Upper lobe of right lung (tissue), 1 donor: Measurements from ENCODE around the gene UBE2E1. TPM values are rescaled to one million over a fixed set of nuclear protein-coding genes. Genes with fewer than 3 reads are reported as not detected.
A peak's percentile ranks its signal among the peaks of the same experiment; 100 is the strongest.

Source experiments
- ATAC-seq: fragments of 200-7000 bp; cut with Tn5 transposase; one replicate; pipeline ENCODE4 v1.9.1; 2020; ENCODE audit warnings: mild to moderate bottlenecking, moderate library complexity
- DNase-seq: peaks from one replicate; pipeline ENCODE4 v3.0.0-alpha.2; 2020
- H3K27ac ChIP-seq: fragments of 200-600 bp; one replicate; pipeline ENCODE4 v1.8.0; 2022
- H3K27me3 ChIP-seq: fragments of 200-600 bp; one replicate; pipeline ENCODE4 v1.8.0; 2022; ENCODE audit warnings: mild to moderate bottlenecking
- H3K36me3 ChIP-seq: fragments of 200-600 bp; one replicate; pipeline ENCODE4 v1.8.0; 2022
- H3K4me1 ChIP-seq: fragments of 200-600 bp; one replicate; pipeline ENCODE4 v1.8.0; 2022
- H3K4me3 ChIP-seq: fragments of 200-600 bp; one replicate; pipeline ENCODE4 v1.8.0; 2022; ENCODE audit warnings: mild to moderate bottlenecking
- H3K9me3 ChIP-seq: fragments of 200-600 bp; one replicate; pipeline ENCODE4 v1.8.0; 2022
- CTCF ChIP-seq: fragments of 200-600 bp; IDR thresholded peaks from one replicate; pipeline ENCODE4 v1.8.0; 2022; ENCODE audit warnings: antibody characterized with exemption
- intact Hi-C: fragments of 100-400 bp; cut with DNase I; formaldehyde crosslinking; loops from one replicate; pipeline ENCODE4 v1.11.0; 2022
- total RNA-seq: library from RNA; stranded (reverse); fragmentation: NEBNext Ultra II Directional; extraction: Animal tissue kit (Norgen Biotek cat#: 25700); gene quantifications from one replicate; pipeline ENCODE4 v1.2.1, GENCODE V29; 2021
- donor health status: DM: no; HTN: yes; CAD: no; lungs with severe emphysema.

The UBE2E1 gene
- total RNA-seq, 1 donor from 2014 or later = 89.8 TPM

DNA sequence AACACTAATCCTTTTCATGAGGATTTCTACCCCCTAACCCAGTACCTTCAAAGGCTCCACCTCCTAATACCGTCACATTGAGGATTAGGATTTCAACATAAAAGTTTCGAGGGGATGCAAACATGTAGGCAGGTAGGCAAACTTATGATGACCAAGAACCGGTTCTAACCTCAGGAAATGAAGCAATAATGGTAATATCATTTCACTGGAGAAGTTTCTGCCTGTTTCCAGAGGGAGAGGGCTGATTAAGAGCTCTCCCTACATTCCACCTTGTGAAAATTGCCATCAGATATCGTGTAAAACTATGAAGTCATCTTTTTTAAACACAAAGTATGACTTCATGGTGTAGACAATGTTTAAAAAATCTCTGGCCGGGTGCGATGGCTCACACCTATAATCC lies 79.5 kb downstream of the UBE2E1 start:
- intact Hi-C loops = no loop called here
- Histone ChIP-seq H3K27me3 (no peaks in the 10 kb centered on the region), H3K36me3 (peaks cover 9% of the 10 kb centered on the region), H3K4me3 (no peak overlapping the region), H3K27ac (no peak overlapping the region), H3K9me3 (no peaks in the 10 kb centered on the region), H3K4me1 (peaks cover 8% of the 10 kb centered on the region)
- no peak for DNase-seq
- ATAC-seq = peak; percentile 62
- no peak for TF ChIP-seq CTCF

DNA sequence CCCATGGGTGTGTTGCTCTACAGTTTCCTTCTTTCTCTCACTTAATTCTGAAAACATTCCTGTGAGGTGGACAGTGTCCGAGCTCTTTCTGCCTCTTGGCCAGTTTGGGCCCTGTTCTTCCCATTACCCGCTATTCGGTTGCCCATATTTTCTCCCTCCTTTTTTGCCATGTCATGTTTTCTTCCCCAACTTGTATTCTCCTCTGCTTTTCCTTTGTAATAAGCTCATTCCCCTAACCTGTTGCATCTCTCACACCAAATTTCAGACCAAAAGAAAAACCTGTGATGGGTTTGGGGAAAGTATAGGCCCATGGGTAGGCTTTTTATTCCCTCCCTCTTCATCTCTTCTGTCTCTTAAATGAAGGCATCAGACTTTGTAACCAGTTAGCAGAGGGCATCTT lies 80.6 kb downstream of the UBE2E1 start:
- no peak overlapping the region for H3K4me3 ChIP-seq
- no peaks in the 10 kb centered on the region for H3K4me1 ChIP-seq
- H3K27ac ChIP-seq = no peak overlapping the region
- ATAC-seq (no peak), DNase-seq (no peak)
- H3K36me3 ChIP-seq = peaks cover 13% of the 10 kb centered on the region
- H3K27me3 ChIP-seq = no peaks in the 10 kb centered on the region
- TF ChIP-seq CTCF = no peak
- intact Hi-C loops = no loop called here
- H3K9me3 ChIP-seq = no peaks in the 10 kb centered on the region

GRCh38 chr3:23888617-23889228 lies 83.0 kb downstream of the UBE2E1 start:
- Histone ChIP-seq H3K27ac (no peak overlapping the region), H3K27me3 (no peaks in the 10 kb centered on the region), H3K9me3 (no peaks in the 10 kb centered on the region), H3K4me1 (no peaks in the 10 kb centered on the region), H3K36me3 (peaks cover 24% of the 10 kb centered on the region), H3K4me3 (no peak overlapping the region)
- TF ChIP-seq CTCF = peak; percentile 89
- intact Hi-C loops = no loop called here
- ATAC-seq (peak; percentile 65), DNase-seq (no peak)

GRCh38 chr3:23889386-23889785 lies 83.6 kb downstream of the UBE2E1 start:
- no peaks in the 10 kb centered on the region for H3K9me3 ChIP-seq
- H3K27ac ChIP-seq = no peak overlapping the region
- no peaks in the 10 kb centered on the region for H3K4me1 ChIP-seq
- H3K36me3 ChIP-seq = peaks cover 24% of the 10 kb centered on the region
- no peaks in the 10 kb centered on the region for H3K27me3 ChIP-seq
- TF ChIP-seq CTCF = no peak
- DNase-seq (no peak), ATAC-seq (no peak)
- intact Hi-C loops = no loop called here
- no peak overlapping the region for H3K4me3 ChIP-seq

GRCh38 chr3:23889950-23890349 lies 84.2 kb downstream of the UBE2E1 start:
- DNase-seq (no peak), ATAC-seq (no peak)
- no peaks in the 10 kb centered on the region for H3K9me3 ChIP-seq
- intact Hi-C loops = no loop called here
- no peaks in the 10 kb centered on the region for H3K4me1 ChIP-seq
- H3K4me3 ChIP-seq = no peak overlapping the region
- no peaks in the 10 kb centered on the region for H3K27me3 ChIP-seq
- TF ChIP-seq CTCF = no peak
- H3K36me3 ChIP-seq = peaks cover 24% of the 10 kb centered on the region
- no peak overlapping the region for H3K27ac ChIP-seq
